ENCODE data around the gene RNF4. TPM values are rescaled to one million over a fixed set of nuclear protein-coding genes. Genes with fewer than 3 reads are reported as not detected.
A peak's percentile ranks its signal among the peaks of the same experiment; 100 is the strongest.

RNF4 gene
- total RNA-seq, 1 donor from 2014 or later, result 93.5 TPM

DNA sequence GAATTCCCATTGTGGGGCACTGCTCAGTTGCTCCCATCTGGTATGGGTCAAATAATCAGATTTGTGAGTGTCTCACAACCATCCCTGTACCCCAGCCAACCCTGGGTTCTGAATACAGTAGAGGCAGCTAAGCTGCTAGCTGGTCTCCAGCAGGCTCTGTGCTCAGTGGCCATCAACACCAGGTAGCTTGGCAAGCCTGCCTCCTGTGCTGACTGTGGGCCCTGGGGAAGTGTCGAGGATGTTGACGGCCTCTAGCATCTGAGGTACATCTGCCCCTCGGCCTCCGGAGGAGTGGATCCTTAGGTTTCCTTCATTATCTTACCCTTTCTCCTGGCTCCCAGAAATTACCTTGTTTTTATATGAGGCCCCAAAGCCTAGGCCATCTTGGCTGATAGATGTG, 13.3 kb downstream of the RNF4 start:
- H3K9me3 Mint-ChIP-seq, result no peaks in the 10 kb centered on the region
- no peak for ATAC-seq (ENCODE audit: low read depth)
- H3K27ac Mint-ChIP-seq, result peak overlapping the region; percentile 92
- DNase-seq, result no peak
- H3K27me3 Mint-ChIP-seq, result no peaks in the 10 kb centered on the region
- peaks cover 22% of the 10 kb centered on the region for H3K36me3 Mint-ChIP-seq (ENCODE audit: low read depth)
- peak overlapping the region; percentile 67 for H3K4me3 Mint-ChIP-seq
- H3K4me1 Mint-ChIP-seq, result peaks cover 96% of the 10 kb centered on the region
- CTCF ChIA-PET, result no interaction called here
- TF ChIP-seq, protein P1, sequence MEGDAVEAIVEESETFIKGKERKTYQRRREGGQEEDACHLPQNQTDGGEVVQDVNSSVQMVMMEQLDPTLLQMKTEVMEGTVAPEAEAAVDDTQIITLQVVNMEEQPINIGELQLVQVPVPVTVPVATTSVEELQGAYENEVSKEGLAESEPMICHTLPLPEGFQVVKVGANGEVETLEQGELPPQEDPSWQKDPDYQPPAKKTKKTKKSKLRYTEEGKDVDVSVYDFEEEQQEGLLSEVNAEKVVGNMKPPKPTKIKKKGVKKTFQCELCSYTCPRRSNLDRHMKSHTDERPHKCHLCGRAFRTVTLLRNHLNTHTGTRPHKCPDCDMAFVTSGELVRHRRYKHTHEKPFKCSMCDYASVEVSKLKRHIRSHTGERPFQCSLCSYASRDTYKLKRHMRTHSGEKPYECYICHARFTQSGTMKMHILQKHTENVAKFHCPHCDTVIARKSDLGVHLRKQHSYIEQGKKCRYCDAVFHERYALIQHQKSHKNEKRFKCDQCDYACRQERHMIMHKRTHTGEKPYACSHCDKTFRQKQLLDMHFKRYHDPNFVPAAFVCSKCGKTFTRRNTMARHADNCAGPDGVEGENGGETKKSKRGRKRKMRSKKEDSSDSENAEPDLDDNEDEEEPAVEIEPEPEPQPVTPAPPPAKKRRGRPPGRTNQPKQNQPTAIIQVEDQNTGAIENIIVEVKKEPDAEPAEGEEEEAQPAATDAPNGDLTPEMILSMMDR (IDR thresholded peaks at IDR 0.05), result no peak
- POLR2A ChIA-PET, result interaction anchor here (0.6 to 5.3 kb wide), 5 partner anchors 10 to 264 kb away, joined by 3 to 103 read pairs (median 4); partner anchors contain the start of genes FAM193A and RNF4
- intact Hi-C loops (cut with micrococcal nuclease), result loop anchor here (10.0 kb wide), 1 partner anchor 813 kb away; the partner anchor contains the start of gene RGS12

- H3K36me3 Mint-ChIP-seq (ENCODE audit: low read depth), result peaks cover 21% of the 10 kb centered on the region
- no peaks in the 10 kb centered on the region for H3K9me3 Mint-ChIP-seq
- H3K4me3 Mint-ChIP-seq, result peak overlapping the region; percentile 67
- TF ChIP-seq, protein P1 (IDR thresholded peaks at IDR 0.05), result no peak
- DNase-seq (no peak), ATAC-seq (ENCODE audit: low read depth) (peak; percentile 39)
- CTCF ChIA-PET, result no interaction called here
- peak overlapping the region; percentile 92 for H3K27ac Mint-ChIP-seq
- intact Hi-C loops (cut with micrococcal nuclease), result loop anchor here (10.0 kb wide), 1 partner anchor 812 kb away; the partner anchor contains the start of gene RGS12
- H3K27me3 Mint-ChIP-seq, result no peaks in the 10 kb centered on the region
- peaks cover 96% of the 10 kb centered on the region for H3K4me1 Mint-ChIP-seq
- POLR2A ChIA-PET, result interaction anchor here (0.6 to 5.3 kb wide), 7 partner anchors 9 to 263 kb away, joined by 3 to 103 read pairs (median 4); partner anchors contain the start of genes FAM193A and RNF4
These were observed 13.8 kb downstream of the RNF4 start for GRCh38 chr4:2482693-2483092.

GRCh38 chr4:2483237-2483636, 14.3 kb downstream of the RNF4 start:
- POLR2A ChIA-PET, result interaction anchor here (0.6 to 5.3 kb wide), 5 partner anchors 9 to 53 kb away, joined by 3 to 103 read pairs (median 4); partner anchors contain the start of genes FAM193A and RNF4
- Mint-ChIP-seq H3K36me3 (ENCODE audit: low read depth) (peaks cover 17% of the 10 kb centered on the region), H3K27me3 (no peaks in the 10 kb centered on the region), H3K27ac (peak overlapping the region; percentile 92), H3K4me3 (no peak overlapping the region), H3K9me3 (no peaks in the 10 kb centered on the region), H3K4me1 (peaks cover 96% of the 10 kb centered on the region)
- intact Hi-C loops (cut with micrococcal nuclease), result loop anchor here (10.0 kb wide), 1 partner anchor 812 kb away; the partner anchor contains the start of gene RGS12
- DNase-seq (no peak), ATAC-seq (ENCODE audit: low read depth) (no peak)
- TF ChIP-seq, protein P1 (IDR thresholded peaks at IDR 0.05), result no peak
- CTCF ChIA-PET, result no interaction called here

GRCh38 chr4:2484185-2484584, 15.3 kb downstream of the RNF4 start:
- H3K4me1 Mint-ChIP-seq, result peaks cover 93% of the 10 kb centered on the region
- no peaks in the 10 kb centered on the region for H3K9me3 Mint-ChIP-seq
- peak overlapping the region; percentile 75 for H3K4me3 Mint-ChIP-seq
- H3K36me3 Mint-ChIP-seq (ENCODE audit: low read depth), result peaks cover 13% of the 10 kb centered on the region
- no peak for ATAC-seq (ENCODE audit: low read depth)
- no peaks in the 10 kb centered on the region for H3K27me3 Mint-ChIP-seq
- H3K27ac Mint-ChIP-seq, result peak overlapping the region; percentile 92
- intact Hi-C loops (cut with micrococcal nuclease), result loop anchor here (2.0 to 10.0 kb wide), 2 partner anchors 43 to 811 kb away; partner anchors contain the start of gene RGS12
- TF ChIP-seq, protein P1 (IDR thresholded peaks at IDR 0.05), result no peak
- no peak for DNase-seq
- CTCF ChIA-PET, result interaction anchor here (1.0 to 2.2 kb wide), 3 partner anchors 22 to 264 kb away, joined by 5 to 8 read pairs (median 7); no protein-coding TSS in a partner anchor
- POLR2A ChIA-PET, result interaction anchor here (0.6 to 5.3 kb wide), 4 partner anchors 15 to 54 kb away, joined by 3 to 103 read pairs (median 4); partner anchors contain the start of genes FAM193A and RNF4

DNA sequence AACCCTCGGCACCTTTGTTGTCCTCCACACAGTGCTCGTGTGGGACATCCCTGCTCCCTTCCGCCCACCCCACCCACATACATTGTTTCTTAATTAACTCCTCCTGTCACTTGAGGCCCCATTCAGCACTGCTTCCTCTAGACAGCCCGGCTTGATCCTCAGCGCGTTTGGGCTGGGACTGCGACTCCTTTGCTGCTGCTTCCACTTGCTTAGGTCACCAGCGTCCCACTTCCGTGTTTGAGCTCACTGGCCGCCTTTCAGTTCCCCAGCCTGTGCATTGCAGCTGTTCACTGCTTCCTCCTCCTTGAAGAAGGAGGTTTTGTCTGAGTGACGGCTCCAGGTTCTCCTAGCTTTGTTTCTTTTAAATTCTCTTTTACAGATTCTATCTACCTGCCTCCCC, 16.1 kb downstream of the RNF4 start:
- H3K4me3 Mint-ChIP-seq, result peak overlapping the region; percentile 75
- POLR2A ChIA-PET, result interaction anchor here (0.6 to 5.3 kb wide), 10 partner anchors 12 to 601 kb away, joined by 3 to 103 read pairs (median 4); partner anchors contain the start of genes FAM193A and RNF4
- H3K9me3 Mint-ChIP-seq, result no peaks in the 10 kb centered on the region
- DNase-seq, result peak; percentile 64
- TF ChIP-seq, protein P1 (IDR thresholded peaks at IDR 0.05), result no peak
- intact Hi-C loops (cut with micrococcal nuclease), result loop anchor here (1.0 to 10.0 kb wide), 6 partner anchors 13 to 810 kb away; partner anchors contain the start of genes FAM193A, RGS12 and RNF4
- H3K27ac Mint-ChIP-seq, result peak overlapping the region; percentile 92
- peaks cover 93% of the 10 kb centered on the region for H3K4me1 Mint-ChIP-seq
- no peaks in the 10 kb centered on the region for H3K27me3 Mint-ChIP-seq
- CTCF ChIA-PET, result interaction anchor here (0.9 to 2.2 kb wide), 6 partner anchors 12 to 265 kb away, joined by 3 to 8 read pairs (median 6); partner anchors contain the start of gene RNF4
- ATAC-seq (ENCODE audit: low read depth), result peak; percentile 86
- H3K36me3 Mint-ChIP-seq (ENCODE audit: low read depth), result peaks cover 13% of the 10 kb centered on the region
